ENCODE results near the gene EHMT1. TPM values are rescaled to one million over a fixed set of nuclear protein-coding genes. Genes with fewer than 3 reads are reported as not detected.

Gene EHMT1
- total RNA-seq, 1 donor from 2014 or later, result 162 TPM

- H3K36me3 Mint-ChIP-seq (ENCODE audit: unreplicated experiment), result peaks cover 6% of the 10 kb centered on the region
These were observed 214.2 kb downstream of the EHMT1 start for GRCh38 chr9:137832830-137833590.

GRCh38 chr9:137833721-137834613 lies 215.2 kb downstream of the EHMT1 start:
- peaks cover 11% of the 10 kb centered on the region for H3K36me3 Mint-ChIP-seq (ENCODE audit: unreplicated experiment)
- no peak for TF ChIP-seq CTCF (IDR thresholded peaks at IDR 0.05; ENCODE audit: partially characterized antibody, unreplicated experiment)

More at GRCh38 chr9:137832830-137833590, 214.2 kb downstream of the EHMT1 start:
- Mint-ChIP-seq H3K9me3 (ENCODE audit: unreplicated experiment) (peaks cover 10% of the 10 kb centered on the region), H3K4me1 (ENCODE audit: low read depth, unreplicated experiment) (peaks cover 17% of the 10 kb centered on the region), H3K27ac (ENCODE audit: unreplicated experiment) (no peak overlapping the region), H3K27me3 (ENCODE audit: unreplicated experiment) (peaks cover 2% of the 10 kb centered on the region), H3K4me3 (ENCODE audit: unreplicated experiment) (no peak overlapping the region)
- no peak for DNase-seq
- no peak for TF ChIP-seq CTCF (IDR thresholded peaks at IDR 0.05; ENCODE audit: partially characterized antibody, unreplicated experiment)

GRCh38 chr9:137834846-137835546 lies 216.2 kb downstream of the EHMT1 start:
- peaks cover 16% of the 10 kb centered on the region for H3K36me3 Mint-ChIP-seq (ENCODE audit: unreplicated experiment)

More at GRCh38 chr9:137833721-137834613, 215.2 kb downstream of the EHMT1 start:
- peaks cover 13% of the 10 kb centered on the region for H3K9me3 Mint-ChIP-seq (ENCODE audit: unreplicated experiment)
- H3K27me3 Mint-ChIP-seq (ENCODE audit: unreplicated experiment), result peaks cover 4% of the 10 kb centered on the region
- H3K27ac Mint-ChIP-seq (ENCODE audit: unreplicated experiment), result no peak overlapping the region
- H3K4me1 Mint-ChIP-seq (ENCODE audit: low read depth, unreplicated experiment), result peaks cover 16% of the 10 kb centered on the region
- DNase-seq, result no peak
- no peak overlapping the region for H3K4me3 Mint-ChIP-seq (ENCODE audit: unreplicated experiment)

GRCh38 chr9:137836151-137836830 lies 217.5 kb downstream of the EHMT1 start:
- Mint-ChIP-seq H3K4me1 (ENCODE audit: low read depth, unreplicated experiment) (peaks cover 3% of the 10 kb centered on the region), H3K27ac (ENCODE audit: unreplicated experiment) (no peak overlapping the region), H3K27me3 (ENCODE audit: unreplicated experiment) (peaks cover 7% of the 10 kb centered on the region), H3K9me3 (ENCODE audit: unreplicated experiment) (peaks cover 10% of the 10 kb centered on the region), H3K36me3 (ENCODE audit: unreplicated experiment) (peaks cover 14% of the 10 kb centered on the region), H3K4me3 (ENCODE audit: unreplicated experiment) (no peak overlapping the region)
- TF ChIP-seq CTCF (IDR thresholded peaks at IDR 0.05; ENCODE audit: partially characterized antibody, unreplicated experiment), result no peak
- no peak for DNase-seq

More at GRCh38 chr9:137834846-137835546, 216.2 kb downstream of the EHMT1 start:
- peaks cover 4% of the 10 kb centered on the region for H3K27me3 Mint-ChIP-seq (ENCODE audit: unreplicated experiment)
- H3K9me3 Mint-ChIP-seq (ENCODE audit: unreplicated experiment), result peaks cover 10% of the 10 kb centered on the region
- H3K27ac Mint-ChIP-seq (ENCODE audit: unreplicated experiment), result no peak overlapping the region
- no peak overlapping the region for H3K4me3 Mint-ChIP-seq (ENCODE audit: unreplicated experiment)
- DNase-seq, result no peak
- TF ChIP-seq CTCF (IDR thresholded peaks at IDR 0.05; ENCODE audit: partially characterized antibody, unreplicated experiment), result no peak
- H3K4me1 Mint-ChIP-seq (ENCODE audit: low read depth, unreplicated experiment), result peaks cover 7% of the 10 kb centered on the region
